ENCODE measurements around the gene ASB3.

The ASB3 gene

DNA sequence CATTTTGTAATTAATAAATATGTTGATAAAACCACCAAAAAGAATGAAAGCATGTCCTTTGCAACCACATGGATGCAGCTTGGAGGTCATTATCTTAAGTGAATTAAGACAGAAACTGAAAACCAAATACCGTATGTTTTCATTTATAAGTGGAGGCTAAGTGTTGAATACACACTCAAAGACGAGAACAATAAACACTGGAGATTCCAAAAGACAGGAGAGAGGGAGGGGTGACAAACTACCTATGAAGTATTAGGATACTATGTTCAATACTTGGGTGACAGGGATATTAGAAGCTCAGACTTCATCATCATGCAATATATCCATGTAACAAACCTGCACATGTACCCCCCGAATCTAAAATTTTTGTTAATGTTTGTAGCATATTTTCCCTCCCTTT, 7.1 kb upstream of the ASB3 start:
- Histone ChIP-seq H3K79me2 (ENCODE audit: low read length) (peaks cover 45% of the 10 kb centered on the region), H3K9me3 (replicated peaks; ENCODE audit: insufficient read depth, low read length) (no peaks in the 10 kb centered on the region), H3K4me3 (ENCODE audit: low read length) (no peak overlapping the region), H3K4me2 (ENCODE audit: low read depth, low read length) (no peak overlapping the region), H3K4me1 (ENCODE audit: low read length) (no peaks in the 10 kb centered on the region), H2AFZ (ENCODE audit: low read length) (no peak overlapping the region), H3K27ac (ENCODE audit: low read length) (no peak overlapping the region), H3K9me2 (replicated peaks; ENCODE audit: insufficient read depth, low read length) (no peaks in the 10 kb centered on the region), H3K9ac (ENCODE audit: low read length) (no peak overlapping the region), H4K20me1 (ENCODE audit: insufficient read depth, low read length) (no peaks in the 10 kb centered on the region), H3K27me3 (replicated peaks; ENCODE audit: insufficient read depth, low read length) (no peaks in the 10 kb centered on the region), H3K36me3 (replicated peaks; ENCODE audit: insufficient read depth, low read length) (no peaks in the 10 kb centered on the region; the same call in 1 of the 2 replicates), H3F3A (ENCODE audit: insufficient read depth, low read length) (no peaks in the 10 kb centered on the region)
- no peak for DNase-seq
- TF ChIP-seq EZH2 (optimal IDR thresholded peaks at IDR 0.05; ENCODE audit: low read depth, low read length) (no peak), EZH2phosphoT487 (IDR thresholded peaks at IDR 0.05; ENCODE audit: low read length) (no peak)
- TF ChIP-seq, protein P1, sequence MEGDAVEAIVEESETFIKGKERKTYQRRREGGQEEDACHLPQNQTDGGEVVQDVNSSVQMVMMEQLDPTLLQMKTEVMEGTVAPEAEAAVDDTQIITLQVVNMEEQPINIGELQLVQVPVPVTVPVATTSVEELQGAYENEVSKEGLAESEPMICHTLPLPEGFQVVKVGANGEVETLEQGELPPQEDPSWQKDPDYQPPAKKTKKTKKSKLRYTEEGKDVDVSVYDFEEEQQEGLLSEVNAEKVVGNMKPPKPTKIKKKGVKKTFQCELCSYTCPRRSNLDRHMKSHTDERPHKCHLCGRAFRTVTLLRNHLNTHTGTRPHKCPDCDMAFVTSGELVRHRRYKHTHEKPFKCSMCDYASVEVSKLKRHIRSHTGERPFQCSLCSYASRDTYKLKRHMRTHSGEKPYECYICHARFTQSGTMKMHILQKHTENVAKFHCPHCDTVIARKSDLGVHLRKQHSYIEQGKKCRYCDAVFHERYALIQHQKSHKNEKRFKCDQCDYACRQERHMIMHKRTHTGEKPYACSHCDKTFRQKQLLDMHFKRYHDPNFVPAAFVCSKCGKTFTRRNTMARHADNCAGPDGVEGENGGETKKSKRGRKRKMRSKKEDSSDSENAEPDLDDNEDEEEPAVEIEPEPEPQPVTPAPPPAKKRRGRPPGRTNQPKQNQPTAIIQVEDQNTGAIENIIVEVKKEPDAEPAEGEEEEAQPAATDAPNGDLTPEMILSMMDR (IDR thresholded peaks at IDR 0.05; ENCODE audit: low read length) = no peak

DNA sequence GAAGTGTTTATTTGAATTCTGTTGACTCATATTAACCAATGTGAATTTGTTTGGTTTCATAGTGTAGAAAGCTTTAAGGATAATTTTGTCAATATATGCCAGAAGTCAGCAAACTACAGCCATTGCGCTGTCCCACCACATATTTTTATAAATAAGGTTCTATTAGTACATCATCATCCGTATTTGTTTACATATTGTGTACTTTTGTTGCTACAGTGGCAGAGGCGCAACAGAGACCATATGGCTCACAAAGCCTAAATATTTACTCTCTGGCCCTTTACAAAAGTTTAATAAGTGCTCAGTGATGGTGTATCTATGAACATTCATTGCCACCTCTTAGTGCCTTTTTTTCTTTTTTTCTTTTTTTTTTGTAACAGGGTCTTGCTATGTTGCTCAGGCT, 6.5 kb upstream of the ASB3 start:
- no peak for TF ChIP-seq EZH2phosphoT487 (IDR thresholded peaks at IDR 0.05; ENCODE audit: low read length)
- no peak for TF ChIP-seq EZH2 (optimal IDR thresholded peaks at IDR 0.05; ENCODE audit: low read depth, low read length)
- TF ChIP-seq, protein P1 (IDR thresholded peaks at IDR 0.05; ENCODE audit: low read length) = no peak

DNA sequence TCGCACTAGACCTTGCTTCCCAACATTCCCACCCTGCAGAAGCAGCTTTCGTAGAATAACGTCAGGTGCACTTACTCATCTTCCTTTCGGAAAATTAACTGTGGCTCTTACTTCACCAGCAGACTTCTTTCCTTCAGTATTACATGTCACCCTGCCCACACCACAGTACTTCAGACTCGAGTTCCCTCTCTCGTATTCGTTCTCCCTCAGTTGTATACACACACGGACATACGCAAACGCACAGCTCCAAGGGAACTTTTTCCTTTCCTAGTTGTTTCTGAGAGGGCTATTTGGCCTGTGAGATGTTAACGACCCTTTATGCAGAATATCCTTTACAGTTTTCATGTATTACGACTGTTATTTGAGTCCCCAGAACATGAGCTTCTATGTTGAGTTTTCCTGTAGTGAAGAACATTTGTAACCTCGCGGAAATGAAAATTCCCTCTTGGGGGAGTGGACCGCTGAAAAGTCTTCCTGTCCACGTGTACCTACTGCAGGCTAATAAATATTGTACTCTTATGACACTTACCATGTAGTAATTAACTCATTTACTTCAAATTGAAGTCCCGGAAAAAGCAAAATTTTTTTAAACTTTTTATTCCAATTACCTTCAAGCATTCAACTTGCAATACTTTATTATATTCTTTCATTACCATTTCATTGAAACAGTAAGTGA, 999 bp upstream of the ASB3 start:
- Histone ChIP-seq H3K9ac (ENCODE audit: low read length) (peak overlapping the region; percentile 79), H3K27me3 (replicated peaks; ENCODE audit: insufficient read depth, low read length) (no peaks in the 10 kb centered on the region), H3K9me3 (replicated peaks; ENCODE audit: insufficient read depth, low read length) (no peaks in the 10 kb centered on the region), H3K4me2 (ENCODE audit: low read depth, low read length) (peak overlapping the region; percentile 75), H3K36me3 (replicated peaks; ENCODE audit: insufficient read depth, low read length) (no peaks in the 10 kb centered on the region), H3K4me1 (ENCODE audit: low read length) (peaks cover 6% of the 10 kb centered on the region; the same call in 1 of the 2 replicates), H3K27ac (ENCODE audit: low read length) (peak overlapping the region; percentile 62), H3K4me3 (ENCODE audit: low read length) (peak overlapping the region; percentile 87), H2AFZ (ENCODE audit: low read length) (peak overlapping the region; percentile 93), H4K20me1 (ENCODE audit: insufficient read depth, low read length) (no peaks in the 10 kb centered on the region), H3F3A (ENCODE audit: insufficient read depth, low read length) (peaks cover 9% of the 10 kb centered on the region), H3K9me2 (replicated peaks; ENCODE audit: insufficient read depth, low read length) (no peaks in the 10 kb centered on the region), H3K79me2 (ENCODE audit: low read length) (peaks cover 100% of the 10 kb centered on the region)
- TF ChIP-seq EZH2 (optimal IDR thresholded peaks at IDR 0.05; ENCODE audit: low read depth, low read length) (no peak), EZH2phosphoT487 (IDR thresholded peaks at IDR 0.05; ENCODE audit: low read length) (no peak)
- TF ChIP-seq, protein P1 (IDR thresholded peaks at IDR 0.05; ENCODE audit: low read length) = no peak
- DNase-seq = peak; percentile 8

More for the DNA sequence above, 6.5 kb upstream of the ASB3 start:
- no peaks in the 10 kb centered on the region for H4K20me1 ChIP-seq (ENCODE audit: insufficient read depth, low read length)
- H3F3A ChIP-seq (ENCODE audit: insufficient read depth, low read length) = no peaks in the 10 kb centered on the region
- no peaks in the 10 kb centered on the region for H3K4me1 ChIP-seq (ENCODE audit: low read length)
- H3K9me3 ChIP-seq (replicated peaks; ENCODE audit: insufficient read depth, low read length) = no peaks in the 10 kb centered on the region
- no peaks in the 10 kb centered on the region; the same call in 1 of the 2 replicates for H3K36me3 ChIP-seq (replicated peaks; ENCODE audit: insufficient read depth, low read length)
- no peak overlapping the region for H3K4me2 ChIP-seq (ENCODE audit: low read depth, low read length)
- no peaks in the 10 kb centered on the region for H3K27me3 ChIP-seq (replicated peaks; ENCODE audit: insufficient read depth, low read length)
- no peak overlapping the region for H2AFZ ChIP-seq (ENCODE audit: low read length)
- no peak overlapping the region for H3K27ac ChIP-seq (ENCODE audit: low read length)
- no peak overlapping the region for H3K9ac ChIP-seq (ENCODE audit: low read length)
- H3K4me3 ChIP-seq (ENCODE audit: low read length) = no peak overlapping the region
- H3K9me2 ChIP-seq (replicated peaks; ENCODE audit: insufficient read depth, low read length) = no peaks in the 10 kb centered on the region
- DNase-seq = no peak
- H3K79me2 ChIP-seq (ENCODE audit: low read length) = peaks cover 50% of the 10 kb centered on the region

Data from MM.1S (cell line).